H1 (cell line): ENCODE data around the gene CTIF. TPM values are rescaled to one million over a fixed set of nuclear protein-coding genes. Genes with fewer than 3 reads are reported as not detected.

Experiments
- CTCF ChIA-PET: fragments of 300-600 bp; sonication (Branson Sonifier 250); formaldehyde crosslinking; loops from one replicate; lab custom pipeline; 2021; ENCODE audit not compliant: partially characterized antibody; lab: Charles Lee
- POLR2A ChIA-PET: fragments of 300-600 bp; sonication (Branson Sonifier 250); formaldehyde crosslinking; loops from one replicate; lab custom pipeline; 2021; ENCODE audit warnings: inconsistent platforms; ENCODE audit not compliant: partially characterized antibody; lab: Charles Lee
- DNase-seq, 2 experiments: peaks; one replicate each; pipeline versions ENCODE4 v3.0.0 to v3.0.0-alpha.2; 2010 to 2022; ENCODE audit warnings: low spot score in 2 of 2, low read depth in 1 of 2, mixed read lengths in 1 of 2
- FAIRE-seq: peaks from 2 replicates; lab custom pipeline; 2011; peaks lifted over from hg19 to GRCh38; lab: Jason Lieb, UNC
- H2AFZ ChIP-seq: 2 replicates; pipeline ENCODE4 v1.8.1; 2012; ENCODE audit warnings: low read length, inconsistent platforms
- H2AK5ac ChIP-seq: 2 replicates; pipeline ENCODE4 v1.6.1; 2013; ENCODE audit warnings: low read depth, low read length
- H2BK120ac ChIP-seq: replicated peaks from 2 replicates; pipeline ENCODE3; 2013; ENCODE audit warnings: low read depth, low read length, inconsistent platforms
- H2BK12ac ChIP-seq: 2 replicates; pipeline ENCODE4 v1.6.1; 2013; ENCODE audit warnings: low read depth, low read length
- H2BK15ac ChIP-seq: 2 replicates; pipeline ENCODE4 v1.6.1; 2013; ENCODE audit warnings: low read length
- H2BK20ac ChIP-seq: 2 replicates; pipeline ENCODE4 v1.6.1; 2013; ENCODE audit warnings: low read length
- H2BK5ac ChIP-seq: 2 replicates; pipeline ENCODE4 v1.6.1; 2013; ENCODE audit warnings: low read depth, low read length
- H3K14ac ChIP-seq: 2 replicates; pipeline ENCODE4 v1.6.1; 2013; ENCODE audit warnings: inconsistent platforms; ENCODE audit not compliant: insufficient read length
- H3K18ac ChIP-seq: 2 replicates; pipeline ENCODE4 v1.6.1; 2013; ENCODE audit warnings: low read length; ENCODE audit errors: extremely low read depth
- H3K23ac ChIP-seq: 2 replicates; pipeline ENCODE4 v1.6.1; 2013; ENCODE audit warnings: inconsistent platforms; ENCODE audit not compliant: insufficient read length
- H3K23me2 ChIP-seq: 2 replicates; pipeline ENCODE4 v1.6.1; 2013; ENCODE audit warnings: low read depth, low read length
- H3K27ac ChIP-seq: 2 replicates; pipeline ENCODE4 v1.6.1; 2011; ENCODE audit warnings: low read depth, low read length, inconsistent platforms
- H3K27me3 ChIP-seq, 4 experiments: replicated peaks in 1 of 4; 1 replicate in 1 of 4; 2 replicates in 3 of 4; pipeline versions ENCODE4 v1.6.1 to v1.8.1; 2011 to 2013; ENCODE audit warnings: low read length in 3 of 4, mild to moderate bottlenecking in 3 of 4, inconsistent platforms in 2 of 4, mixed read lengths in 2 of 4, moderate library complexity in 1 of 4; ENCODE audit not compliant: control insufficient read depth in 3 of 4, insufficient read depth in 3 of 4; ENCODE audit errors: extremely low read depth in 1 of 4
- H3K36me3 ChIP-seq, 4 experiments: 2 replicates each; pipeline versions ENCODE4 v1.6.1 to v1.8.1; 2011 to 2013; ENCODE audit warnings: mild to moderate bottlenecking in 4 of 4, low read length in 3 of 4, moderate library complexity in 2 of 4, control low read depth in 1 of 4, inconsistent platforms in 1 of 4; ENCODE audit not compliant: insufficient read depth in 4 of 4, control insufficient read depth in 2 of 4
- H3K4ac ChIP-seq: replicated peaks from 2 replicates; pipeline ENCODE3; 2013; ENCODE audit warnings: low read length, low read depth, mixed read lengths, inconsistent platforms; ENCODE audit not compliant: insufficient read length
- H3K4me1 ChIP-seq, 4 experiments: replicated peaks in 1 of 4; 1 replicate in 1 of 4; 2 replicates in 3 of 4; pipeline versions ENCODE4 v1.6.1 to v1.8.1; 2011 to 2013; ENCODE audit warnings: low read length in 3 of 4, inconsistent platforms in 2 of 4, mixed read lengths in 1 of 4; ENCODE audit not compliant: insufficient read depth in 4 of 4, control insufficient read depth in 3 of 4
- H3K4me2 ChIP-seq, 2 experiments: 2 replicates each; pipeline versions ENCODE4 v1.6.1 to v1.8.1; 2011 to 2013; ENCODE audit warnings: low read depth in 2 of 2, low read length in 2 of 2, control low read depth in 1 of 2, inconsistent platforms in 1 of 2, mild to moderate bottlenecking in 1 of 2; ENCODE audit not compliant: insufficient read depth in 1 of 2
- H3K4me3 ChIP-seq, 4 experiments: fragments of 200-600, 300-600 bp in 1 of 4; sonication (generic), shearing (Covaris generic), sonication (Bioruptor Twin) in 1 of 4; 2 replicates each; pipeline versions ENCODE4 v1.5.1 to v1.8.1; 2011 to 2016; ENCODE audit warnings: low read length in 4 of 4, low read depth in 3 of 4, control low read depth in 2 of 4, inconsistent platforms in 2 of 4, mild to moderate bottlenecking in 2 of 4, mixed read lengths in 1 of 4, moderate library complexity in 1 of 4; ENCODE audit not compliant: insufficient read depth in 2 of 4; ENCODE audit errors: extremely low read depth in 1 of 4
- H3K56ac ChIP-seq: replicated peaks from 2 replicates; pipeline ENCODE3; 2013; ENCODE audit warnings: low read depth, mild to moderate bottlenecking, mixed read lengths, low read length, inconsistent platforms; ENCODE audit not compliant: insufficient read length
- H3K79me1 ChIP-seq: 2 replicates; pipeline ENCODE4 v1.6.1; 2013; ENCODE audit warnings: low read depth, low read length, control low read depth
- H3K79me2 ChIP-seq, 2 experiments: 2 replicates each; pipeline versions ENCODE4 v1.6.1 to v1.8.1; 2012 to 2013; ENCODE audit warnings: low read length in 2 of 2, mild to moderate bottlenecking in 2 of 2, inconsistent platforms in 1 of 2; ENCODE audit not compliant: insufficient read depth in 2 of 2, control insufficient read depth in 1 of 2
- H3K9ac ChIP-seq, 4 experiments: replicated peaks in 1 of 4; 1 replicate in 1 of 4; 2 replicates in 3 of 4; pipeline versions ENCODE4 v1.6.1 to v1.8.1; 2011 to 2013; ENCODE audit warnings: low read depth in 3 of 4, low read length in 3 of 4, control low read depth in 2 of 4, mild to moderate bottlenecking in 2 of 4, moderate library complexity in 2 of 4, inconsistent platforms in 1 of 4; ENCODE audit errors: extremely low read depth in 1 of 4
- H3K9me3 ChIP-seq, 2 experiments: 2 replicates each; pipeline versions ENCODE4 v1.6.1 to v1.8.1; 2012 to 2013; ENCODE audit warnings: mild to moderate bottlenecking in 2 of 2, moderate library complexity in 2 of 2, control low read depth in 1 of 2, inconsistent platforms in 1 of 2, low read depth in 1 of 2, low read length in 1 of 2, mixed read lengths in 1 of 2; ENCODE audit not compliant: insufficient read depth in 2 of 2
- H4K20me1 ChIP-seq, 2 experiments: replicated peaks in 1 of 2; 2 replicates each; pipeline versions ENCODE3 to v1.8.1; 2011 to 2013; ENCODE audit warnings: inconsistent platforms in 2 of 2, low read length in 2 of 2, mild to moderate bottlenecking in 1 of 2; ENCODE audit not compliant: insufficient read depth in 2 of 2, control insufficient read depth in 1 of 2
- H4K5ac ChIP-seq: 2 replicates; pipeline ENCODE4 v1.6.1; 2013; ENCODE audit warnings: low read length, low read depth, mixed read lengths, inconsistent platforms; ENCODE audit not compliant: insufficient read length
- H4K8ac ChIP-seq: 2 replicates; pipeline ENCODE4 v1.8.0; 2013; ENCODE audit warnings: mild to moderate bottlenecking, moderate library complexity, low read length, inconsistent platforms; ENCODE audit not compliant: insufficient read depth; ENCODE audit errors: extremely low read depth
- H4K91ac ChIP-seq: replicated peaks from 2 replicates; pipeline ENCODE3; 2013; ENCODE audit warnings: low read length, mixed read lengths, inconsistent platforms; ENCODE audit not compliant: insufficient read length
- CHD1 ChIP-seq: IDR thresholded peaks from 2 replicates; pipeline ENCODE4 v1.6.1; 2012; ENCODE audit warnings: low read depth, low read length, improper control_type of control experiment
- EGR1 ChIP-seq: IDR thresholded peaks from 2 replicates; pipeline ENCODE4 v1.6.1; 2011; ENCODE audit warnings: low read depth, low read length, borderline replicate concordance
- EZH2 ChIP-seq: fragments of 200-600 bp; sonication (generic); IDR thresholded peaks from 2 replicates; pipeline ENCODE4 v1.7.1; 2012; ENCODE audit warnings: low read depth, mild to moderate bottlenecking, moderate library complexity, low read length, inconsistent platforms; ENCODE audit not compliant: severe bottlenecking
- KDM5A ChIP-seq: fragments of 200-600 bp; IDR thresholded peaks from 2 replicates; pipeline ENCODE4 v1.7.1; 2012; ENCODE audit warnings: mild to moderate bottlenecking, low read length, inconsistent platforms, mixed read lengths
- NANOG ChIP-seq: IDR thresholded peaks from 2 replicates; pipeline ENCODE4 v1.6.1; 2011; ENCODE audit warnings: low read length, low read depth, mild to moderate bottlenecking, inconsistent platforms; ENCODE audit not compliant: insufficient read depth, poor library complexity, severe bottlenecking
- RXRA ChIP-seq: IDR thresholded peaks from 2 replicates; pipeline ENCODE4 v1.6.1; 2011; ENCODE audit warnings: low read depth, mild to moderate bottlenecking, low read length, moderate library complexity; ENCODE audit not compliant: insufficient read depth
- SIRT6 ChIP-seq: IDR thresholded peaks from one replicate; pipeline ENCODE4 v1.7.1; 2012; ENCODE audit warnings: low read length, inconsistent platforms
- SP2 ChIP-seq: IDR thresholded peaks from 2 replicates; pipeline ENCODE4 v1.6.1; 2012; ENCODE audit warnings: mild to moderate bottlenecking, low read length, inconsistent platforms
- TAF1 ChIP-seq: IDR thresholded peaks from 2 replicates; pipeline ENCODE4 v1.6.1; 2011; ENCODE audit warnings: mild to moderate bottlenecking, low read depth, low read length
- TEAD4 ChIP-seq: IDR thresholded peaks from 2 replicates; pipeline ENCODE4 v1.6.1; 2012; ENCODE audit warnings: low read depth, low read length, inconsistent platforms, mixed read lengths
- USF2 ChIP-seq: IDR thresholded peaks from 2 replicates; pipeline ENCODE4 v1.6.1; 2011; ENCODE audit warnings: low read length, improper control_type of control experiment
- WGBS, 2 experiments: shearing (Covaris generic) in 1 of 2; methylation state at CpG; one replicate each; pipeline versions ENCODE4 v1.1.6 to v1.1.7; 2013 to 2015; ENCODE audit warnings: low lambda C conversion rate in 2 of 2, mixed read lengths in 2 of 2, inconsistent platforms in 1 of 2, low coverage in 1 of 2, missing lambda C conversion rate in 1 of 2; ENCODE audit not compliant: insufficient replicate concordance in 2 of 2, insufficient coverage in 1 of 2, insufficient read length in 1 of 2; ENCODE audit errors: extremely low coverage in 1 of 2, missing lambda C conversion rate in 1 of 2; 5-methylcytosine and 5-hydroxymethylcytosine counted together
- polyA plus RNA-seq, 7 experiments: library from polyadenylated mRNA; depleted of rRNA in 3 of 7; stranded (reverse) in 5 of 7; unstranded in 2 of 7; fragments of >200 nt in 5 of 7; fragments of 200-250 nt in 2 of 7; gene quantifications; 1 replicate in 5 of 7; 2 replicates in 1 of 7; 4 replicates in 1 of 7; pipeline versions ENCODE4 v1.2.1 to v1.2.3, GENCODE V29; 2011 to 2013; ENCODE audit warnings: missing spikeins in 2 of 7, mixed read lengths in 2 of 7
- total RNA-seq: library from RNA; stranded (reverse); fragmentation: NEBNext Ultra II Directional; extraction: Animal tissue kit (Norgen Biotek cat#: 25700); gene quantifications from 2 replicates; pipeline ENCODE4 v1.2.1, GENCODE V29; 2021

The CTIF gene
- total and polyA plus RNA-seq, 2 of the 8 experiments (the other 6 are each of a cell fraction or from before 2014, with no cell fraction given), result 9.0 to 17.8 TPM

DNA sequence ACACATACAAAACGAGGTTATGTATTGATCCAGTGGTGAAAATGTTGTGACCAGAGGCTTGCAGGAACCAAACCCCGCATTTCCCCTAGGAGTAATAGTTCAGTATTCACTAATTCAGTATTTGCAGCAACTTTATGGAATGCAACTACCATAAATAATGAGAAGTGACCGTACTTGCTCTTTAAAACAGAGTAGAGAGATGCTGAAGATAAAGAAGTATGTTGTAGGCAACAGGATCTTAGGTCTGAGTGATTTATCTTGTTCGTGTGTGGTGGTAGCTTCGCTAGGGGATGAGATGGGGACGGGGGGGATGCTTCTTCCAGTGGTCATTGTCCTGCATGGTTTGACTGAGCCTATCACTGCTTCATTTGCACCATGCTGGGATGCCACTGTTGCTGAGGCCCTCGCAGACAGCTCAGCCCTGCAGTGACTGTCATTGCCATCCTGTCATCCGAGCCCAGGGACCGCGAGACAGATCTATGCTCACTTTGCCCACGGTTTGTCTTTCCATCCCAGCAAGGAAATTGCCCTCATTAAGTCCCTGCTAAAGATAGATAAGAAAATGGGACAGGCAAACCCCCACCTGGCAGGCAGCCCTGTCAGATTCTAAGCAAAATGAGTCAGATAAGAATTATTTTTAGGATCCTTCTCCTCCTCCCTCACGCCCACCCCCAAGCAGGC is 181.3 kb downstream of the CTIF start:
- no peak overlapping the region for H2BK120ac ChIP-seq
- no peaks in the 10 kb centered on the region for H3K23me2 ChIP-seq
- no peak overlapping the region for H2AK5ac ChIP-seq
- peaks cover 0 to 2% (median 0%) of the 10 kb centered on the region in 4 experiments; a peak in 2 of 7 replicates for H3K4me1 ChIP-seq
- H2BK12ac ChIP-seq, result no peak overlapping the region
- H3K79me2 ChIP-seq, result no peaks in the 10 kb centered on the region
- no peaks in the 10 kb centered on the region for H3K36me3 ChIP-seq
- H4K91ac ChIP-seq, result no peak overlapping the region
- no peak for FAIRE-seq
- no peak overlapping the region for H3K4me2 ChIP-seq
- ChIA-PET CTCF (interaction anchor here (2.7 kb wide), 1 partner anchor 49 kb away, joined by 11 read pairs; no protein-coding TSS in a partner anchor), POLR2A (no interaction called here)
- H3K14ac ChIP-seq, result no peak overlapping the region
- no peaks in the 10 kb centered on the region for H3K79me1 ChIP-seq
- H4K5ac ChIP-seq, result no peak overlapping the region
- no peaks in the 10 kb centered on the region for H3K9me3 ChIP-seq
- H3K4ac ChIP-seq, result no peak overlapping the region
- H3K18ac ChIP-seq, result no peak overlapping the region
- no peak for DNase-seq
- no peak overlapping the region for H2AFZ ChIP-seq
- H3K23ac ChIP-seq, result no peak overlapping the region
- H3K4me3 ChIP-seq, result no peak overlapping the region
- H3K9ac ChIP-seq, result no peak overlapping the region
- TF ChIP-seq SIRT6 (no peak), RXRA (no peak), NANOG (no peak), KDM5A (no peak), EZH2 (no peak), USF2 (no peak), EGR1 (no peak), CHD1 (no peak), SP2 (no peak), TAF1 (no peak), TEAD4 (no peak)
- H2BK20ac ChIP-seq, result no peak overlapping the region
- H4K8ac ChIP-seq, result no peak overlapping the region
- H3K56ac ChIP-seq, result no peak overlapping the region
- 90% methylated on average over 12 of the region's 12 CpGs; no CpG with 5 or more reads in 1 of the 2 experiments for WGBS, 2 experiments
- H2BK5ac ChIP-seq, result no peak overlapping the region
- H2BK15ac ChIP-seq, result no peak overlapping the region
- peaks cover 0 to 2% of the 10 kb centered on the region in 2 experiments for H4K20me1 ChIP-seq
- no peak overlapping the region for H3K27ac ChIP-seq
- no peaks in the 10 kb centered on the region for H3K27me3 ChIP-seq
